ENCODE results near the gene PLEKHH3. TPM values are rescaled to one million over a fixed set of nuclear protein-coding genes. Genes with fewer than 3 reads are reported as not detected.
"Not testable (repeated sequence)": the region's sequence is repeated elsewhere in the genome, so short reads cannot be mapped to it uniquely, and the experiment has no call there.

Gene PLEKHH3
- polyA plus RNA-seq, 1 donor from 2014 or later: 1.1 TPM

DNA sequence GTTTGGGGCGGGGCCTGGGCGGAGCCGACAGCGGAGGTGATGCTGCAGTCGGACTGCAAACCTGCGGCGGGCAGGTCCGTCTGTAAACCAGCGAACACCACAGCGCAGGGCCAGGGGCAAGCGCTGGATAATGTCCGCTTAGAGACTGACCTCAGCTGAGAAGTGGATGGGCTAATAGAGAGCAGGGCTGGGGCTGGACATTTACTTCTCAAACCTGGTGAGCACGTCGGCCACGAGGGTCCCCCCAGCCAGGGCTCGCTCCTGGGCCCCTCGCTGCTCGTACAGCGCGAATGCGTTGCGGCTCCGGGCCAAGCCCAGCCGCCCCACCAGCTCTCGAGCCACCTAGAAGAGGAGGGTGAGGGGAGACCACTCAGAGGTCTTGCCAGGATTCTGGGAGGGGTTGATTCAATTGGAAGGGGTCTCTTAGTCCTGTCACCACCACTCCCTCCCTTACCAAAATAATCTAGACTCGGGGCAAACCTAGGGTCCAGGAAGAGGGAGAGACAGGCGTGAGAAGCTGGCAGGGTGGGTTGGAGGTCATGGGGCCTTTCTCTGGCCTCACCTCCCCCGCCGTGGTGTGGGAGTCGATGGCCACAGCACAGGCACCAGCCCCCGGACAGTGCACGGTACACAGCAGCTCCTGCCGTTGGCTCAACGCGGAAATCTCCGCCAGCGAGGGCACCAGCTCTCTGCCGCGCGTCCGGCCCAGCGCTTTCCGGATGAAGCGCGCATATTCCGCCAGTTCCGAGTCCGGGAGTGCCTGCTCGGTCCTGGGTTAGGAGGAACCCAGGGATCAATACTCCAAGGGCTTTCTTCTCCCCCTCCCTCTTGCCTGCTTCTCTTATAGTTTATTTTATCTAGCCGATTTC lies 5.8 kb downstream of the PLEKHH3 start:
- H3K36me3 Mint-ChIP-seq: peaks cover 2% of the 10 kb centered on the region
- H3K4me1 Mint-ChIP-seq: peaks cover 13 to 19% (median 17%) of the 10 kb centered on the region in 3 donors
- H3K4me3 Mint-ChIP-seq: peak overlapping the region; percentile 76 to 95 (median 86)
- peak overlapping the region in 1 of 3 donors; percentile 75 for H3K27ac Mint-ChIP-seq
- H3K9me3 Mint-ChIP-seq: no peaks in the 10 kb centered on the region
- H3K27me3 Mint-ChIP-seq: peaks cover 23% of the 10 kb centered on the region

DNA sequence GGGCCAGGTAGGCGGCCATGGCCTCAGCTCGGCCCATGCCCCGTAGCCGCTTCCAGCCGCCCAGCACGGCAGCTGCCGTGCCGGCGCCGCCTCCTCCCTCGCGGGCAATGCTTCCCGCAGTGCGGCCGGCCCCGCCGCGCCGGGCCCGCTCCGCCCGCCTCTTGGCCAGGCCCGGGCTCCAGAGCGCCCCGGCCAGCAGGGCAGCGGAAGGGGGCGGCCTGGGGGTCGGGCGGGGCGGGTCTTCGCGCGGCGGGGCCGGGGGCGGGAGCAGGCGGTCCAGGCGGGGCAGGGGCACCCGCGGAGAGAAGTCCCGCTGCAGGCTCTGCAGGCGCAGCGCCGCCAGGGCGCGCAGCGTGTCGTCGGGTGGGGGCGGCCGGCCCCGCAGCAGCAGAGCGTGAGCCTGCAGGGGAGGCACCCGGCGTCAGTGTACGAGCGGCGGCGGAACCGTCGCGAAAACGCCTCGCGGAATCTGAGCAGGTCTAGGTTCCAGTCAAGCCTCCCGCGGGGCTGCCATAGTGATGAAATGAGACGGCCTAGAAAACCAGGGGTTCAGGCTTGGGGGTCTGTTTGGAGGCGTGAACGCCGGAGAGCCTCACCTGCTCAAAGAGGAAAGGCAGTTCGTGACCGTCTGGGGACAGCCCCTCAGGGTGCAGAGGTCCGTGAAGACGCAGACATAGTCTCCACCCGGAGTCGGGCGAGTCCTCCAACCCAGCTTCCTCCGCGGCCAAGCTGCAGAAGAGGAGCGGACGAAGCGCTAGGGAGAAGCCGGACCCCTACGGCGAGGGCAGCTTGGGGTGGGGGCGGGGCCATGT lies 6.6 kb downstream of the PLEKHH3 start:
- peaks cover 23% of the 10 kb centered on the region for H3K27me3 Mint-ChIP-seq
- peaks cover 2% of the 10 kb centered on the region for H3K36me3 Mint-ChIP-seq
- H3K4me1 Mint-ChIP-seq: peaks cover 13 to 19% (median 17%) of the 10 kb centered on the region in 3 donors
- no peaks in the 10 kb centered on the region for H3K9me3 Mint-ChIP-seq
- H3K4me3 Mint-ChIP-seq: peak overlapping the region; percentile 76 to 95 (median 86)
- peak overlapping the region in 1 of 3 donors; percentile 75 for H3K27ac Mint-ChIP-seq

DNA sequence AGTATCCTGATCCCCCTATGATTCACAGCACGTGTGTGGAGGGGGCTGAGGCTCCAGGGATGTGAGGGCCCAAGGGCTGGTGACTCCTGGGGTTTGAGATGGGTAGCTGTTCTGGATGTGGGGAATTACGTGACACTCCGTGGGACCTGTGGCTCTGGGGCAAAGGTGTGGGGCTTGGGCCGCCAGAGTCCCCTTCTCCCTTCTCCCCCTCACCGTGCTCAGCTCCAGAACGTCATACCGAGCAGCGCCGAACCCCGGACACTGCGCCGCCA lies 7.2 kb downstream of the PLEKHH3 start:
- peak overlapping the region in 3 of 4 donors; percentile 38 to 72 (median 56) for H3K4me3 Mint-ChIP-seq
- peaks cover 2% of the 10 kb centered on the region for H3K36me3 Mint-ChIP-seq
- H3K27me3 Mint-ChIP-seq: peaks cover 21% of the 10 kb centered on the region
- H3K9me3 Mint-ChIP-seq: no peaks in the 10 kb centered on the region
- peaks cover 11 to 17% (median 13%) of the 10 kb centered on the region in 3 donors for H3K4me1 Mint-ChIP-seq
- H3K27ac Mint-ChIP-seq: no peak overlapping the region

DNA sequence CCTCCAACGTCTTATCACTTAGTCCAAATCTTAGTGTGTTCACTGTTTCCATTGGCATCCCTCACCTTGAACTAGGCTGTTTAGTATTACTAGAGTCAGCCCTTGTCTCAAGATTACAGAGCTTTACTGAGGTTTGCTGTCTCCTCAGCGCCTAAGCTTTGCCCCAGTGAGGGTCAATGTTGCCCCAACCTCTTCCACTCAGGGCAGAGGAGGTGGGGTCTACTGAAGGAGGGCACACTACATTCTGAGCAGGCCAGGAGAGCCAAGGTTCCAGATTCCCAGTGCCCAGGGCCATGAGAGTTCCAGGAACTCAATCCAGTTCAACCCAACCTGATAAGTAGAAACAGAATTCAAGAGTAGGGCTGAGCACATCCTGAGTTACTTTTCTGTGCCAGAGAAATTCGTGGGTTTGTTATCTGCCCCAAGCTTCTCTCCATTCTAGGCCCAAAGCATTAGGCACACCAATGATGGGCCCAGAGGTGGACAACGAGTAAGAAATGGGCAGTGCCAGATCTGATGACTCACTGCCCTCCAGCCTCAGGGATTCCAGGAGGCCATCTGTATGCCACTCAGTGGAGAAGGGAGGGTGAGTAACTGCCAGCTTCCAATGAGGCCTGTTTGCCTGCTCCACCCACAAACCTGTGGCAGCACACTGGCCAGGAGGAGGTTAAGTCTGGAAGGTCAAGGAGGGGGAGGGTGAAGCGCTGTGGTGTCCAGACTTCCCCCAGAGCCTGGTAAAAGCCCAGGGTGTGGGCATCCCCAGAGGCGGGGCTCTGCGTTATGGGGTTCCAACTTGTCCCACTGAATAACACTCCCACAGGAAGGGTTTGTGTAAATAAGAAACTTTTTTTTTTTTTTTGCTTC lies 9.5 kb downstream of the PLEKHH3 start:
- Mint-ChIP-seq H3K36me3 (peaks cover 2% of the 10 kb centered on the region), H3K27me3 (peaks cover 15% of the 10 kb centered on the region), H3K27ac (peak overlapping the region in 2 of 3 donors; percentile 40 to 45), H3K9me3 (no peaks in the 10 kb centered on the region), H3K4me3 (peak overlapping the region in 1 of 4 donors; percentile 9), H3K4me1 (peaks cover 5 to 10% (median 10%) of the 10 kb centered on the region in 3 donors)

DNA sequence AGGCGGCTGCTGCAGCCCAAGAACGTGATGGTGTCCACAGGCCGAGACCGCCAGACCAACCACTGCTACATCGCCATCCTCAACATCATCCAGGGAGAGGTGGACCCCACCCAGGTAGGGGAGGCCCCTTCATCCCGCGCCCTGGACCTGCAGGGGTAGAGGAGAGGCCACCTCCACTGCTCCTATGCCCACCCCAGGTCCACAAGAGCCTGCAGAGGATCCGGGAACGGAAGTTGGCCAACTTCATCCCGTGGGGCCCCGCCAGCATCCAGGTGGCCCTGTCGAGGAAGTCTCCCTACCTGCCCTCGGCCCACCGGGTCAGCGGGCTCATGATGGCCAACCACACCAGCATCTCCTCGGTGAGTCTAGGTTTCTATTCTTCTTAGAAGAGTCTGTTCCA lies 10.7 kb downstream of the PLEKHH3 start:
- H3K27me3 Mint-ChIP-seq, H3K9me3 Mint-ChIP-seq, H3K36me3 Mint-ChIP-seq, H3K4me3 Mint-ChIP-seq, H3K27ac Mint-ChIP-seq, H3K4me1 Mint-ChIP-seq: not testable (repeated sequence)

DNA sequence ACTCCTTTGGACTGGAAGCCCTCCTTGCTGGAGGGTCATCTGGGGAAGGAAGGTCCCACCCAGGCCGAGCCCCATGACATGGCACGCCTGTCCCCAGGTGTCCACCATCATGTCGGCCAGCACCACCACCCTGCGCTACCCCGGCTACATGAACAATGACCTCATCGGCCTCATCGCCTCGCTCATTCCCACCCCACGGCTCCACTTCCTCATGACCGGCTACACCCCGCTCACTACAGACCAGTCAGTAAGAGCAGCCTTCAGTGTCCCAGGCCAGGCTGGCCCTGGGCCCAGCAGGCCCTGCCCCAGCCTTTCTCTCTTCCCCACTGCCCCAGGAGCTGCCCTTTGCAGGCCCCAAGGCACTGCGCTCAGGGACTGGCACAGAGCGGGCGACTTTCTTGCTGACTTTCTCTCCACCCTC lies 11.2 kb downstream of the PLEKHH3 start:
- Mint-ChIP-seq H3K9me3 (no peaks in the 10 kb centered on the region), H3K36me3 (peaks cover 2% of the 10 kb centered on the region), H3K27me3 (peaks cover 4% of the 10 kb centered on the region), H3K27ac (no peak overlapping the region), H3K4me1 (peaks cover under 1 to 6% (median 6%) of the 10 kb centered on the region in 3 donors), H3K4me3 (no peak overlapping the region)

DNA sequence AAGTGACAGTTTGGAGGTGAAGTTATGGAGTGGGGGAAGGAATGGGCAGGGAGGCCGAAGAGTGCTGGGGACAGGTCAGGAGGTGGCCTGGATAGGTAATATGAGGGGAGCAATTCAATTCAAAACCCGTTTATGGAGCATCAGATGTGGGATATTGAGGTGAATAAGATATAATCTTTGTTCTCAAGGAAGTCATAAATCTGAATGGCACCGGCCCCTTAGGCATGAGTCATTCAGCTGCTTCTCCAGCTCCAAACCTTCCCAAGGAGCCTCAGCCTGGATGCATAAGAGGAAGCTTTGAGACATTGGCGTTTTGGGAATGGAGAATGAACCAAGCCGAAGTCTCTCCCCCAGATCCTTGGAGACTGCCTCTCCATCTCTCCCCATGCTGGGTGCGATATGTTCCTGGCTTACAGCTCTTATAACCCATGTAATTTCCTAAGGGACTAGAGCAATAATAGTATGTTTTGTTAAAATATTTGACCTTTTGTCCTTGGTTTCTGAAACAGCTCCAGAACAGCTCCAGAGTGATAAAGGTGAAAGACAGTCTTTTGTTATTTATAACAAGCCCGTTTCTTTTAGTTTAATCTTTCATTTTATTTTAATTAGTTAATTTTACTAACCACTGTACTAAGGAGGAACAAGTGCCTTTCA lies 16.0 kb downstream of the PLEKHH3 start:
- peaks cover 13% of the 10 kb centered on the region for H3K27me3 Mint-ChIP-seq
- H3K9me3 Mint-ChIP-seq: peaks cover 0 to 4% (median 0%) of the 10 kb centered on the region in 3 donors
- peak overlapping the region in 2 of 4 donors; percentile 27 to 47 for H3K4me3 Mint-ChIP-seq
- H3K27ac Mint-ChIP-seq: no peak overlapping the region
- H3K4me1 Mint-ChIP-seq: peaks cover 16 to 26% (median 17%) of the 10 kb centered on the region in 3 donors
- no peaks in the 10 kb centered on the region for H3K36me3 Mint-ChIP-seq

DNA sequence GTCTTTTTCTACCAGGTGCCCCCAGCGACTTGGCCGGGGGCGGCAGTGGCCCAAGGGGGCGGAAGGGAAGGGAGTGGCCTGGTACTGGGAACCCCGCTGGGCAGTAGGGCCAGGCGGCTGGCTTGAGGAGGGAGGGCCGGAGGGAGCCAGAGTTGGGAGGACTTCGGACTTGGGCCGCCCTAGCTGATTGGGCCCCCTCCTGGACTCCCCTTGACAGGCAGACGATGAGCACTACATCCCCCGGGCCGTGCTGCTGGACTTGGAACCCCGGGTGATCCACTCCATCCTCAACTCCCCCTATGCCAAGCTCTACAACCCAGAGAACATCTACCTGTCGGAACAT lies 16.9 kb downstream of the PLEKHH3 start:
- H3K4me3 Mint-ChIP-seq: peak overlapping the region; percentile 9 to 94 (median 59)
- not testable (repeated sequence) for H3K36me3 Mint-ChIP-seq, H3K27ac Mint-ChIP-seq, H3K9me3 Mint-ChIP-seq
- peaks cover 20 to 27% (median 22%) of the 10 kb centered on the region in 3 donors for H3K4me1 Mint-ChIP-seq
- peaks cover 18% of the 10 kb centered on the region for H3K27me3 Mint-ChIP-seq

DNA sequence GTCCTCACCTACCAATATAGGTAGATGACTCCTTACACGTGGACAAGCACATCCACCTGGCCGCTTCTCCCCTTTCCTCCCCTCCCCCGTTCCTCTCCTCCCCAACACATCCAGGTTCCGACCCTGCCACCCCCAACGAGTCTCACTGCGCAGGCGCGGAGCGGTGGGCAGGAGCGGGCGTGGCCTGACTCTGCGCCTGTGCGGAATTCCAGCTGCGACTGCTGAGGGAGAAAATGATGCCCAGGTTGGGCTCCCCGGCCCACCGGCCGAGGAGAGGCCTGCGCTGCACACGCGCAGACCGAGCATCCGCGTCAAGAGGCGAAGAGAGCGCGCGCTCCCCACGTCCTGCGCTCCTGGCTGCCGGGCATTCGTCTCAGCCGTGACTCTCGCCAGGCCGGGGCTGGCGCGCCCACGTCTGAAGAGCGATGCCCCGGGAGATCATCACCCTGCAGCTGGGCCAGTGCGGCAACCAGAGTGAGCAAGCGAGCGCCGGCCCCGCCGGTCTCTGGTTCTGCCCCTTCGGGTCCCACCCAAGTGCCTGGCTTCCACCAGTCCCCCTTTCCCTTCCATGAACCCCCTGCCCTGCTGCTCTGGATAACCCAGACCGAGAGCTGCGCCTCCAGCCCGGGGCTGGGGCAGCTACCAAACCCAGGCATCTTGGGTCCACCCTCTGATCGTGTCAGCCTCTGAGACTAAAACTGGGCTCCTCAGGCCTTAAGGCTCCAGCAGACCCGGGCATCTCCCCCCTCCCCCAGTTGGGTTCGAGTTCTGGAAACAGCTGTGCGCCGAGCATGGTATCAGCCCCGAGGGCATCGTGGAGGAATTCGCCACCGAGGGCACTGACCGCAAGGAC lies 17.5 kb downstream of the PLEKHH3 start, which contains the start of gene TUBG2:
TSS of gene TUBG2 (plus strand) at position 206 of the 853 bp plus-strand sequence. CDS start at position 426, 220 bp downstream.
- H3K4me3 Mint-ChIP-seq: peak within 1 kb of the TSS; percentile 83 to 96 (median 92)
- H3K9me3 Mint-ChIP-seq: peaks cover 0 to 4% (median 0%) of the 10 kb centered on the region in 3 donors
- peaks cover 20 to 27% (median 25%) of the 10 kb centered on the region in 3 donors for H3K4me1 Mint-ChIP-seq
- peaks cover 24% of the 10 kb centered on the region for H3K27me3 Mint-ChIP-seq
- H3K36me3 Mint-ChIP-seq: no peaks in the 10 kb centered on the region
- H3K27ac Mint-ChIP-seq: peak within 1 kb of the TSS in 1 of 3 donors; percentile 78

DNA sequence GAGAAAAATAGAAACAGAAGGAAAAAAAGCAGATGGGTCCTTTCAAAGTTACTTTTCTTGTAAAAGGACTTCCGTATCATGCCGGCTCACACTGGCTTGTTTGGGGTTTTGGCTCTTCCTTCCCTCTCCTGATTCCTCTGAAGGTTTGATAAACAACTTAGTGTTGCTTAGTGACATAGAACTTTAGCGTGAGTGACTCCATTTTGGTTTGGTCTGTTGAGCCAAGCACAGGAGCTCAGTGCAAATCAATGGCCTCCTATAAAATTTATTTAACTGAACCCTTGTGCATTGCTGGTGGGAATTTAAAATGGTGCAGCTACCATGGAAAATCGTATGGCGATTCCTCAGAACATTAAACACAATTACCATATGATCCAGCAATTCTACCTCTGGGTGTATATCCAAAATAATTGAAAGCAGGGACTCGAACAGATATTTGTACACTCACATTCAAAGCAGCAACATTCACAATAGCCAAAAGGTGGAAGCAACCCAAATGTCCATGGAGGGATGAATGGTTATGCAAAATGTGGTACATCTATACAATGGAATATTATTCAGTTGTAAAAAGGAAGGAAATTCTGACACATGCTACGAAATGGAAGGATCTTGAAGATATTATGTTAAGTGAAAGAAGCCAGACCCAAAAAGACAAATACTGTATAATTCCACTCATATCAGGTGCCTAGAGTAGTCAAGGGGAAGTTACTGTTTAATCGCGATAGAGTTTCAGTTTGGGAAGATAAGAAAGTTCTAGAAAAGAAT lies 18.8 kb downstream of the PLEKHH3 start:
- Mint-ChIP-seq H3K27me3 (peaks cover 34% of the 10 kb centered on the region), H3K4me3 (peak overlapping the region; percentile 72 to 96 (median 87)), H3K9me3 (peaks cover 0 to 4% (median 0%) of the 10 kb centered on the region in 3 donors), H3K36me3 (no peaks in the 10 kb centered on the region), H3K27ac (no peak overlapping the region), H3K4me1 (peaks cover 20 to 33% (median 25%) of the 10 kb centered on the region in 3 donors)

DNA sequence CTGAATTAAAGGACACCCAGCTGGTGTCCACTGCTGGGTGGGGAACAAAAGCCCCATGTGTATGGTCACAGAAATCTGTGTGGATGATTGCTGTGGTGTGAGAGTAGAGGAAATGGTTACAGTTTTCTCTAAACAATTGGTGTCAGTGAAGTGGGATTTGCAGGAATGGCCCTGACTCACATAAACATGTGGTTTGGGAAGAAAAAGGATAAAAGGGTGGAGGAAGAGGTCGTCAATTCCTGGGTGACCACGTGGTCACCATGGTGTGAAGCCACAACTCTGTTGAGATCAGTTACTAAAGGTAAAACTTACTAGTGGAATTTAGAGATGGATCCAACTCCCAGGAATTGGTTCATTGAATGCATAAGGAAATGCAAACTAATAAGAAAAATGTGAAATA lies 21.3 kb downstream of the PLEKHH3 start:
- H3K9me3 Mint-ChIP-seq: peaks cover 0 to 4% (median 0%) of the 10 kb centered on the region in 3 donors
- H3K27ac Mint-ChIP-seq: no peak overlapping the region
- H3K4me3 Mint-ChIP-seq: peak overlapping the region in 2 of 4 donors; percentile 47 to 55
- peaks cover 20 to 30% (median 23%) of the 10 kb centered on the region in 3 donors for H3K4me1 Mint-ChIP-seq
- no peaks in the 10 kb centered on the region for H3K36me3 Mint-ChIP-seq
- peaks cover 37% of the 10 kb centered on the region for H3K27me3 Mint-ChIP-seq

DNA sequence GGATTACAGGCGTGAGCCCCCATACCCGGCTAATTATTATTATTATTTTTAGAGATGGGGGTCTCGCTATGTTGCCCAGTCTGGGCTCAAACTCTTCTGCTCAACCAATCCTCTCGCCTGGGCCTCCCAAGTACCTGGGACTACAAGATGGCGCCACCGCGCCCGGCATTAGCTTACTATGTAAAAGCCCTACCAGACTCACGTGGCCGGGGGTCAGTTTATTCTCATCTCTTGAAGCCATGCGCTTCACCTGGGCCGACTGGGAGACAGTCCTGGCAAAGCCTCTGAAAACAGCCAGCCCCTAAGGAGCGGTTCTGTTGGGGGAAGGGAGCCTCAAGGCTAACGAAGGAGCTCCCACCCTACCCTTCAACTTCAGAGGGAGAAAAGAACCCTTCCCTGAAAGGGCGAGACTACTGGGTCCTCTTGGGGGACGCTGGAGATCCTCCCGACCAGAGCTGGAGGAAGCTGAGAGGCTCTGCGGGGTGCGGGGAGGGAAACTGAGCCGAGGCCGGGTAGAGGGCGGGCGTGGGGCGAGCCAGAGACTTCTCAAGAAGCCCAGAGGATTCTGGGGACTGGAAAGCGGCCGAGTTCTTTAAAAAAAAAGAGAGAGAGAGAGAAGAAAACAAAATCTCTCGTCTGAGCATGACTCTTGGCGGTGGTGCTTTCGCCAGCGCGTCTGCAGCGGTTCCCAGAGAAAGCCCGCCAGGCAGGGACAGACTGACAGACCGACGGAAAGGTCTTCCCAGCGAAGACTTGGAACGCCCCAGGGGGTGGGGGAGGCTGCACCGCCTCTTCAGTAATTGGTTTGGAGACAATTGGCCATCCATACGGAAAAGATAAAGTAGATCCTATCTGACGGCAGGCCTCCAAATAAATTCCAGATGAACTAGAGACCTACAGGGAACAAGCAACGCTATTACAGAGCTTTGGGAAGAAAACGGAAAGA lies 23.3 kb downstream of the PLEKHH3 start:
- peaks cover 0 to 4% (median 0%) of the 10 kb centered on the region in 3 donors for H3K9me3 Mint-ChIP-seq
- peaks cover 34% of the 10 kb centered on the region for H3K27me3 Mint-ChIP-seq
- no peaks in the 10 kb centered on the region for H3K36me3 Mint-ChIP-seq
- peaks cover 14 to 21% (median 18%) of the 10 kb centered on the region in 3 donors for H3K4me1 Mint-ChIP-seq
- peak overlapping the region in 1 of 4 donors; percentile 37 for H3K4me3 Mint-ChIP-seq
- no peak overlapping the region for H3K27ac Mint-ChIP-seq
